BE2C (cell line): ENCODE measurements around the gene CACNA1B.

ENCODE experiments used
- DNase-seq: peaks from one replicate; pipeline ENCODE4 v3.0.0-alpha.2; 2020
- H3K27me3 ChIP-seq: fragments of 250-450 bp; sonication (Bioruptor Pico); 2 replicates; pipeline ENCODE4 v1.5.1; 2020; ENCODE audit warnings: mild to moderate bottlenecking
- H3K36me3 ChIP-seq: fragments of 250-450 bp; sonication (Bioruptor Pico); 2 replicates; pipeline ENCODE4 v1.5.1; 2020; ENCODE audit warnings: mild to moderate bottlenecking
- H3K4me1 ChIP-seq: fragments of 250-450 bp; sonication (Bioruptor Pico); 2 replicates; pipeline ENCODE4 v1.5.1; 2020
- H3K4me3 ChIP-seq: 2 replicates; pipeline ENCODE4 v1.5.1; 2011; ENCODE audit warnings: low read depth, low read length
- H3K9me3 ChIP-seq: fragments of 250-450 bp; sonication (Bioruptor Pico); 2 replicates; pipeline ENCODE4 v1.5.1; 2020
- TF ChIP-seq, protein P1 (sequence below): IDR thresholded peaks from 2 replicates; pipeline ENCODE4 v1.5.1; 2012; ENCODE audit warnings: mild to moderate bottlenecking, low read depth, low read length

Gene CACNA1B

DNA sequence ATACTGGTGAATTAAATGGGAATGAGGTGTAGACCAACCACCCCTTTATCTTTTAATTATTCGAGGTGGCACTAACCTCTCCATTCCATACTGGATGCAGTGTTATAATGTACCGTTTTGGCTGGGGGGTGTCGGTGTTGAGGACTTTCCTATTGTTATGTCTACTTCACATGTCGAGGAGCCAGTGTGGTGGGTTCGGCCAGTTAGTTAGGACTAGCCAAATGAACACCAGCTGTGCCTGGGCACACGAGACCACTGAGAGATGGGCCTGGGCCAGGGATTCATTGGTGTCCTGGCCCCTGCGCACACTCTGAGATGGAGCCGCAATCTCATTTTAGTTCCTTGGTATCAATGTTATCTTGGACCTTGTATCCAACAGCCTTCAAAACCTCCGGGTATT is 186.2 kb downstream of the CACNA1B start:
- Histone ChIP-seq H3K36me3 (no peaks in the 10 kb centered on the region), H3K9me3 (no peaks in the 10 kb centered on the region), H3K4me1 (no peaks in the 10 kb centered on the region), H3K4me3 (no peak overlapping the region), H3K27me3 (no peaks in the 10 kb centered on the region)
- TF ChIP-seq, protein P1, sequence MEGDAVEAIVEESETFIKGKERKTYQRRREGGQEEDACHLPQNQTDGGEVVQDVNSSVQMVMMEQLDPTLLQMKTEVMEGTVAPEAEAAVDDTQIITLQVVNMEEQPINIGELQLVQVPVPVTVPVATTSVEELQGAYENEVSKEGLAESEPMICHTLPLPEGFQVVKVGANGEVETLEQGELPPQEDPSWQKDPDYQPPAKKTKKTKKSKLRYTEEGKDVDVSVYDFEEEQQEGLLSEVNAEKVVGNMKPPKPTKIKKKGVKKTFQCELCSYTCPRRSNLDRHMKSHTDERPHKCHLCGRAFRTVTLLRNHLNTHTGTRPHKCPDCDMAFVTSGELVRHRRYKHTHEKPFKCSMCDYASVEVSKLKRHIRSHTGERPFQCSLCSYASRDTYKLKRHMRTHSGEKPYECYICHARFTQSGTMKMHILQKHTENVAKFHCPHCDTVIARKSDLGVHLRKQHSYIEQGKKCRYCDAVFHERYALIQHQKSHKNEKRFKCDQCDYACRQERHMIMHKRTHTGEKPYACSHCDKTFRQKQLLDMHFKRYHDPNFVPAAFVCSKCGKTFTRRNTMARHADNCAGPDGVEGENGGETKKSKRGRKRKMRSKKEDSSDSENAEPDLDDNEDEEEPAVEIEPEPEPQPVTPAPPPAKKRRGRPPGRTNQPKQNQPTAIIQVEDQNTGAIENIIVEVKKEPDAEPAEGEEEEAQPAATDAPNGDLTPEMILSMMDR = no peak
- no peak for DNase-seq

DNA sequence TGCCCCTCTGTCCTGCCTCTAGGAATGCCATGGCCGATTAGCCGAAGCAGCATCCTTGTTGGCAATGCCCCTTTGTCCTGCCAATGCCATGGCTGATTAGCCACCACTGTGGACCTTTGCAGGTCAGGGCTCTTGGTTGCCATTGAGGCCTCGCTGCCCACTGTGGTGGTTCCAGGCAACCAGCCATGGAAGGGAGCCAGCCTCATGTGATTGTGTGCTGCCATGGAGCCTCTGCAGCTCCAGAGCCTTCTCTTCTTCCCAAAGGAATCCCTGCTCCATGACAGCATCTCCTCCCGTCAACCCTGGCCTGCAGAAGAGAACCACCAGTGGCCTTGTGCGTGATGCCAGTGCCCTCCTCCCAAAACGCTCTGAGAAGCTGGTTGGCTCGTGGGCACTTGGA is 187.0 kb downstream of the CACNA1B start:
- H3K27me3 ChIP-seq = no peaks in the 10 kb centered on the region
- H3K4me1 ChIP-seq = no peaks in the 10 kb centered on the region
- TF ChIP-seq, protein P1 = no peak
- H3K4me3 ChIP-seq = no peak overlapping the region
- no peaks in the 10 kb centered on the region for H3K36me3 ChIP-seq
- no peaks in the 10 kb centered on the region for H3K9me3 ChIP-seq
- DNase-seq = no peak

DNA sequence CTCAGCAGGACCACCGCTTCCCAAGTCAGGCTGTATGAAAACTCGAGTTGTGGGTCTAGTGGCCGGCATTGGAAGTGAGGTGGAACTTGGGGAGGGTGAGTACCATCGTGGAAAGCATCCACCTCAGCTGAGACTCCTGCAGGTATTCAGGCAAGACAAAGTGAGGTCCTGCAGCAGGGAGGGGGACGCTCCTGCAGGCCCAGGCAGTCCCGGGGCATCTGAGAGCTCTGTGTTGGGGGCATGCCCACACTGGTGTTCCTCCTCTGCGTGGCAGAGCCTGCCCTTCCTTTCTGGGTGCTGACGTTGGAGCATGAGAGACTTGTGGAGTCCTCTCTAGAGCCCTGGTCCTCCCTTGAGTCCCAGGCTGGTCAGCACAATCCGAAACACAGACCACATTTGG is 187.7 kb downstream of the CACNA1B start:
- TF ChIP-seq, protein P1 = no peak
- H3K36me3 ChIP-seq = no peaks in the 10 kb centered on the region
- no peaks in the 10 kb centered on the region for H3K27me3 ChIP-seq
- H3K4me3 ChIP-seq = no peak overlapping the region
- H3K9me3 ChIP-seq = no peaks in the 10 kb centered on the region
- no peaks in the 10 kb centered on the region for H3K4me1 ChIP-seq
- no peak for DNase-seq

DNA sequence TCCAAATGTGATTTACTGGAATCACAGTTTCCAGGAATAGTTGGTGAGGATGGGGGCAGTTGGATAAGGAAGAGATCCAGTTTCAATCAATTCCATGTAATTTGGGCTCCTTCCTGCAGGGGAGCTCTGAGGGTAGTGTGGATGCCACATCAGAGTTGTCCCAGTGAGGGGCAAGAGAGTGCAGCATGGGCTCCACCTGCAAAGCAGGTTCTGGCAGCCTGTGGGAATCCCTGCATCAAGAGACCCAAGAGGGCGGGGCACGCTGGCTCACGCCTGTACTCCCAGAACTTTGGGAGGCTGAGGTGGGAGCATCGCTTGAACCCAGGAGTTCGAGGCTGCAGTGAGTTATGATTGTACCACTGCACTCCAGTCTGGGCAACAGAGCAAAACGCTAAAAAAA is 188.5 kb downstream of the CACNA1B start:
- no peaks in the 10 kb centered on the region for H3K27me3 ChIP-seq
- no peaks in the 10 kb centered on the region for H3K9me3 ChIP-seq
- DNase-seq = no peak
- H3K36me3 ChIP-seq = no peaks in the 10 kb centered on the region
- no peaks in the 10 kb centered on the region for H3K4me1 ChIP-seq
- TF ChIP-seq, protein P1 = peak; percentile 28
- H3K4me3 ChIP-seq = no peak overlapping the region

DNA sequence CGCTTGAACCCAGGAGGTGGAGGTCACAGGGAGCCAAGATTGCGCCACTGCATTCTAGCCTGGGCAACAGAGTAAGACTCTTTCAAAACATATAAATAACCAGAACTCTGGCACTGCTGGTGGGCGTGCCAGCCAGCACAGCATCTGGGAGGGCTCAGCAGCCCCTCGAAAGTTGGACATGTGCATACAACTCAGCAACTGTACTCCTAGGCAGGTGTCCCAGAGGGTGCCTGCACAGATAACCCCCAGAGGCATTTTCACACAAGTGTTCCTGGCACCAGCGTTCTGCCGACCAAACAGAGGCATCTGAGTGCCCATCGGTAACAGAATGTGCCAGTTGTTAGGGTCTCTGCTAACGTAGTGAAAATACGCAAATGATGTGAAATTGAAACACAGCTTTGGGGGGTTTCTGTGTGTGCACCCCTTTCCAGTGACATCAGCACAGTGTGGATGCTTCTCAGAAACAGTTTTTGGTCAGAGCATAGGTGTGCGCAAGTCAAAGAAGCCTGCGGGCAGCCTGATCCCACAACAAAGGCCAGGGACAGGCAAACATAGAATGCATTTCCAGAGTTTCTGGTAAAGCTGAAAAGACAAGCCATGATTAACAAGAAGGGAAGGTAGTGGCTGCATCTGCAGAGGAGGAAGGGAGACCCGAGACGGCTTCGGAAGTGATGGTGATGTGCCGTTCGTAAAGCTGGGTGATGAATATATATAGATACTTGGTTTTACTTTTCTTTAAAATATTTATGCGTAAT is 190.2 kb downstream of the CACNA1B start:
- DNase-seq = no peak
- Histone ChIP-seq H3K27me3 (no peaks in the 10 kb centered on the region), H3K4me3 (no peak overlapping the region), H3K36me3 (no peaks in the 10 kb centered on the region), H3K9me3 (no peaks in the 10 kb centered on the region), H3K4me1 (no peaks in the 10 kb centered on the region)
- TF ChIP-seq, protein P1 = no peak

DNA sequence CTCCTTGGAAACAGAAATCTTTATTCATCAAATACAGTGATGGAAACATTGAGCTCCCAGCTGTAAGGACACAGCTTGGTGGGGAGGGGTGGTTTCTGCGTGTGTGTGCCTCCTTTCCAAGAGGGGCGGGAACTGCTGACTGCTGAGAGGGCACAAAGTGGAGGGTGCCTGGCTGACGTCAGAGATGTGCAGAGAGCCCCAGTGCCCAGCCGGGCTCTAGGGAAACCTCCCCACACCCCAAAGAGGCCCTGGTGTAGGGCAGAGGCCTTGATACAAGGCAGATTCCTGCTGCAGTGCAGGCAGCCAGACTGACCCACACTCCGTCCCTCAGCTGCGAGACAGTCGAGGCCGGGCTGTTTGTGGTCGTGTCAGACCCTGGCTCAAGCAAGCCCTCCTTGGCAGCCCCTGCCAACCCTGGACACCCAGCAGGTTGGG is 191.0 kb downstream of the CACNA1B start:
- H3K27me3 ChIP-seq = no peaks in the 10 kb centered on the region
- no peaks in the 10 kb centered on the region for H3K36me3 ChIP-seq
- no peaks in the 10 kb centered on the region for H3K9me3 ChIP-seq
- H3K4me3 ChIP-seq = no peak overlapping the region
- no peaks in the 10 kb centered on the region for H3K4me1 ChIP-seq
- DNase-seq = no peak
- TF ChIP-seq, protein P1 = no peak
